Ishikawa (cell line): ENCODE results near the gene ADCY5.

Experiments used
- CEBPB ChIP-seq: IDR thresholded peaks from 2 replicates; pipeline ENCODE4 v1.6.1; 2012
- EGR1 ChIP-seq: IDR thresholded peaks from 2 replicates; pipeline ENCODE4 v1.6.1; 2012
- EP300 ChIP-seq: IDR thresholded peaks from 2 replicates; pipeline ENCODE4 v1.6.1; 2012; ENCODE audit warnings: borderline replicate concordance
- RAD21 ChIP-seq: IDR thresholded peaks from 2 replicates; pipeline ENCODE4 v1.6.1; 2012; ENCODE audit warnings: low read depth
- TAF1 ChIP-seq: IDR thresholded peaks from 2 replicates; pipeline ENCODE4 v1.6.1; 2012; ENCODE audit warnings: low read depth, mild to moderate bottlenecking
- TCF12 ChIP-seq: IDR thresholded peaks from 2 replicates; pipeline ENCODE4 v1.6.1; 2012; ENCODE audit warnings: low read depth
- YY1 ChIP-seq: IDR thresholded peaks from 2 replicates; pipeline ENCODE4 v1.6.1; 2012; ENCODE audit warnings: low read depth
- ZBTB7A ChIP-seq: IDR thresholded peaks from 2 replicates; pipeline ENCODE4 v1.6.1; 2012; ENCODE audit warnings: low read depth

GRCh38 chr3:123480428-123480827, 31.5 kb upstream of the ADCY5 start:
- TF ChIP-seq EGR1 (no peak), EP300 (no peak), RAD21 (no peak), TCF12 (no peak), TAF1 (no peak), ZBTB7A (no peak), YY1 (no peak), CEBPB (no peak)
